Spinal cord (tissue), 10 donors: ENCODE measurements around the gene CADPS. TPM values are rescaled to one million over a fixed set of nuclear protein-coding genes. Genes with fewer than 3 reads are reported as not detected.

Experiments
- DNase-seq, 6 donors: peaks; one replicate each; pipeline versions ENCODE4 v3.0.0 to v3.0.0-alpha.2; 2013 to 2015; ENCODE audit warnings: low spot score in 6 of 6, low read depth in 4 of 6
- H3K27ac ChIP-seq: one replicate; pipeline ENCODE4 v1.5.1; 2013; ENCODE audit warnings: low read depth, low read length, control low read depth
- H3K27me3 ChIP-seq: one replicate; pipeline ENCODE4 v1.6.1; 2013; ENCODE audit warnings: low read length; ENCODE audit not compliant: control insufficient read depth, insufficient read depth
- H3K36me3 ChIP-seq: one replicate; pipeline ENCODE4 v1.6.1; 2013; ENCODE audit warnings: low read length; ENCODE audit not compliant: control insufficient read depth, insufficient read depth
- H3K4me1 ChIP-seq: one replicate; pipeline ENCODE4 v1.6.1; 2013; ENCODE audit warnings: low read length; ENCODE audit not compliant: control insufficient read depth, insufficient read depth
- H3K4me3 ChIP-seq: one replicate; pipeline ENCODE4 v1.5.1; 2013; ENCODE audit warnings: low read depth, low read length, control low read depth
- H3K9me3 ChIP-seq: one replicate; pipeline ENCODE4 v1.6.1; 2013; ENCODE audit warnings: low read length; ENCODE audit not compliant: control insufficient read depth, insufficient read depth
- WGBS: methylation state at CpG from one replicate; pipeline ENCODE4 v1.1.5; 2013; ENCODE audit warnings: missing lambda C conversion rate; ENCODE audit not compliant: insufficient coverage; 5-methylcytosine and 5-hydroxymethylcytosine counted together
- polyA plus RNA-seq, 2 donors: library from polyadenylated mRNA; unstranded; fragments of 120-200 nt; gene quantifications; one replicate each; pipeline ENCODE4 v1.2.1, GENCODE V29; 2013; ENCODE audit not compliant: insufficient read length in 2 of 2
- total RNA-seq, 2 donors: library from RNA; depleted of rRNA in 1 of 2; stranded (reverse); fragments of 120-200 nt in 1 of 2; fragments of >200 nt in 1 of 2; gene quantifications; one replicate each; pipeline versions ENCODE4 v1.2.3 to v1.2.4, GENCODE V29; 2013 to 2014
- donor health status: healthy.

Gene CADPS
- total and polyA plus RNA-seq, 4 donors = 79.7 to 251 (median 198) TPM

DNA sequence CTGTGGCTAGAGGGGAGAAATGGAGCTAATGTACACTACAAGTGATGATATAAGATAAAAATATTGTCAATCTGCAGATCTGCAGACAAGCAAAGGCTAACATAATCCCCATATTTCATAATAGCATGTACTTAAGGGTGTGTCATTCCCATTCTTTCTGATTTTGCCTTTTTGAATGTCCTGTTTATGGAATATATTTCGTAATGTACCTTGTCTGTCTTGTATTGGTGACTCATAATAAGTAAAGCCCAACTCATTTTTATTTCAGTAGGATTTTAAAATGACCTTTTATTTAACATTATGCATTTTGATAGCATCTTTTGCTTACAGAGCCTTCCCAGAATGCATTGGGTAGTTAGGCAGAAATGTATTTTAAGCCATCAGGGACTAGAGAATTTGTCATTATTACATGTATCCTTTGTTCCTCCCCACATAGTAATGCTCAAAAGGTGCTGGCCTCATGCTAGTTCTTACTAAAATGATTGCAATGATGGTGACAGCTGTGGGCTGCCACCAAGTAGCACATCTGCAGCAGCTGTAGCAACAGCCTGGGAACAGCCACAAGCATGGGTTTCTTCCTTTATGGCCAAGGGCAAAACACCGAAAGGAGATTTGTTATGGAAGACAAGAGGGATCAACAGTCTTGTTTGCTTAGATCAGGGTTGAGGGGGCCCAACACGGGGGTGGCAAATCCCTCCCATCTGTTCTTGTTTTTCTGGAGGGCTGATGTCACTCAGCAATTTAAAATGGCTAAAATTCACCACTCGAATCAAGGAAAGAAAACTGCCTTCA lies 188.5 kb downstream of the CADPS start:
- no peaks in the 10 kb centered on the region for H3K9me3 ChIP-seq
- H3K4me1 ChIP-seq = no peaks in the 10 kb centered on the region
- no peak overlapping the region for H3K4me3 ChIP-seq
- 57% methylated on average over 1 of the region's 4 CpGs for WGBS
- H3K36me3 ChIP-seq = no peaks in the 10 kb centered on the region
- DNase-seq = no peak
- H3K27me3 ChIP-seq = no peaks in the 10 kb centered on the region
- no peak overlapping the region for H3K27ac ChIP-seq

DNA sequence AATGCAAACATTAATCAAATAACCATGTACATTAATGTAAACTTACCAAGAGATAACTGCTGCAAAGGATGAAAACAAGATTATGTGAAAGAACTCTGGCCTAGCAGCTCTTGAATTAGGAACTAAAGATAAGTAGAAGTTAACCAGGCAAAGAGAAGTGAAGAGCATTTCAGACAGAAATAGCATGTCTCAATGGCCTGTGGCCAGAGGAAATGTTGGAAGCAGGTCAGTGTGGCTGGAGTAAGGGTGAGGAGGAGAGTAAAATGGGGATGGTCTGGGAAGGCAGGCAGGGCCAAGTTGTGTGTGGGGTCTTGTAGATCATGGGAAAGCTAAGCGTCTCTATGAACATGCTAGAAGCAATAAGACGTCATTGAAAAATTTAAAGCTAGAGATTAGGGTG lies 192.4 kb downstream of the CADPS start:
- no peak overlapping the region for H3K27ac ChIP-seq
- no peaks in the 10 kb centered on the region for H3K9me3 ChIP-seq
- WGBS = 94% methylated on average over 2 of the region's 2 CpGs

DNA sequence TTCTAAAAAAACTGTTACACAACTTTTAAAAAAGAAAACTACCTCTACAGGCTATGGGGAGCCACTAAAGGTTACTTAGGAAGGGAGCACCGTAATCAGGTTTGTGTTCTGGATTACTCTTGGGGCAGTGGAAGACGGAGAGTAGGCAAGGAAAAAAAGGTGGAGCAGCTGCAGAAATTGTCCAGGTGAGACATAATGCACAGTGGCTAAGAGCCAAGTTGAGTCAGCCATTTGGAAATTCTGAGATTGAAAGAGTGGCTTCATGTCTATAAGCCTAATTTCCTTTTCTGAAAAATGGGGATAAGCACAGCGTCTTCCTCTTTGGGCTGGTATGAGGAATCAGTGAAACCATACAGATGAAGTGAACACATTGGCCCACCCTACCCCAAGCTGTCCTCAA lies 195.2 kb downstream of the CADPS start:
- WGBS = 92% methylated on average over 2 of the region's 3 CpGs
- H3K4me3 ChIP-seq = no peak overlapping the region
- no peaks in the 10 kb centered on the region for H3K9me3 ChIP-seq
- DNase-seq = no peak
- no peaks in the 10 kb centered on the region for H3K27me3 ChIP-seq
- no peaks in the 10 kb centered on the region for H3K4me1 ChIP-seq
- no peak overlapping the region for H3K27ac ChIP-seq
- H3K36me3 ChIP-seq = no peaks in the 10 kb centered on the region

More for the DNA sequence above, 192.4 kb downstream of the CADPS start:
- no peak for DNase-seq
- H3K36me3 ChIP-seq = no peaks in the 10 kb centered on the region
- H3K4me1 ChIP-seq = no peaks in the 10 kb centered on the region
- H3K4me3 ChIP-seq = no peak overlapping the region
- H3K27me3 ChIP-seq = no peaks in the 10 kb centered on the region

DNA sequence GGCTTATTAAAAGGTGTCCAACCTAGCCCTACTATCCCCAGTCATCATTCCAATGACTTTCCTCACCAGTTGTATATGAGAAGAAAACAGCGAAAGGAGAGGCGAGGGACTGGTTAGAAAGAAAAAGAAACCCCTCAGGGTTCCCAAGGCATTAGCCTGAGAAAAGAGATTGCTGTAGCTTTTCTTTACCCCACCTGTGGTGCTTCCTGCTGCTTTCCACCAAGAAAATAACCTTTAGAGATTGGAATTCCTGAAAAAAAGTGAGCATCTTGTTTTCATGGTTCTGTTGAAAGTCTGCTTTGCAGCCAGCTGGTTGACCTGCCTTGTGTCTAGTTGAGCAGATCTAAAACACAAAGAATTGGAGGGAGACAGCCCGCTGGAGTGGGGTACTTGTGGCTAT lies 196.4 kb downstream of the CADPS start:
- no peak overlapping the region for H3K4me3 ChIP-seq
- H3K4me1 ChIP-seq = no peaks in the 10 kb centered on the region
- no peaks in the 10 kb centered on the region for H3K9me3 ChIP-seq
- no peak overlapping the region for H3K27ac ChIP-seq
- DNase-seq = no peak
- WGBS = 14% methylated on average over 1 of the region's 3 CpGs
- no peaks in the 10 kb centered on the region for H3K36me3 ChIP-seq
- H3K27me3 ChIP-seq = no peaks in the 10 kb centered on the region

DNA sequence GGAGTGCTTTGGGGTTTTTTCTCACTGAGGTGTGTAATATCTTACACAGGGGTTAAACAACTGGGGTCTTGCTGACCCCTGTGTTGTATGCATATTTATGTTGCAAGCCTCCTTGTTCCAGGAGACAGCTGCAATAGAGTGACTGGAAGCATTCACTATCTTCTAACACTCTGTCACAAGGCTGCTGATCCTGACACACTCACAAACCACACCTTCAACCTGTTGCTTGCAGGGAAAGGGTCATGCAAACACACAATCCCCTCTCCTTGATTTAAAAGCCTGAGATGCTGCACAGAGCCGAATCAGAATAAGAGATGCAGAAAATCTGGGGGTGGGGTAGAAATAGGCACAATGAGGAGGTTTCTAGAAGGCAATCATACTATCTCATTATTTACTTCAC lies 197.3 kb downstream of the CADPS start:
- H3K9me3 ChIP-seq = no peaks in the 10 kb centered on the region
- no peak for DNase-seq
- H3K36me3 ChIP-seq = no peaks in the 10 kb centered on the region
- no peaks in the 10 kb centered on the region for H3K27me3 ChIP-seq
- no CpG with 5 or more reads among the region's 1 CpG for WGBS
- no peaks in the 10 kb centered on the region for H3K4me1 ChIP-seq
- no peak overlapping the region for H3K4me3 ChIP-seq
- H3K27ac ChIP-seq = no peak overlapping the region

DNA sequence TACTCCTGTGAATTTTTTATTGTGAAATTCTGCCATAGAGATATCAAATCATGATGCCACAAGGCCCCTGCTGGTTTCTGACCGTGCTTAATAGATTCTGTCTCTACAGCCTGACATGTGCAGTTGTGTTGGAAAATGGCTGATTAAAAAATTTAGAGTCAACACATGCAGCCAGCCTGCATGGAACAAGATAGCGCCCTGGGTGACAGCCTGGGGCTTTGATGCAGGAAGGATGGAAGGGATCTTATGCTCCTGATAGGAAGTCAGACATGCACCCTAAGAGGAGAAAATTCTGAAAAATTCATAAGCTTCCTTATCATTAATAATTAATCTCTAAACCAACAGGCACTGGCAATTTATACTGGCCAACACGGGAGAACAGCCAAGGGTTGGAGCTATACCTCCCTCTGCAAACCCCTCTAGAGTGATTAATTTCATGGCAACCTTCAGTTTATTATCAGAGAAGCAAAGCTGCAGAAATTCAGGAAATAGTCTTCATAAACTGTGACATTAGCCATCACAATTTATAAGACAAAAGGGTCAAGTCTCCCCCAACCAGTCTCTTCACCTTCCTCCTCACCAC lies 198.4 kb downstream of the CADPS start:
- WGBS = 36% methylated on average over 1 of the region's 3 CpGs
- no peak overlapping the region for H3K27ac ChIP-seq
- no peaks in the 10 kb centered on the region for H3K36me3 ChIP-seq
- H3K27me3 ChIP-seq = no peaks in the 10 kb centered on the region
- H3K4me1 ChIP-seq = no peaks in the 10 kb centered on the region
- no peaks in the 10 kb centered on the region for H3K9me3 ChIP-seq
- DNase-seq = peak in 1 of 6 donors; percentile 55
- no peak overlapping the region for H3K4me3 ChIP-seq

DNA sequence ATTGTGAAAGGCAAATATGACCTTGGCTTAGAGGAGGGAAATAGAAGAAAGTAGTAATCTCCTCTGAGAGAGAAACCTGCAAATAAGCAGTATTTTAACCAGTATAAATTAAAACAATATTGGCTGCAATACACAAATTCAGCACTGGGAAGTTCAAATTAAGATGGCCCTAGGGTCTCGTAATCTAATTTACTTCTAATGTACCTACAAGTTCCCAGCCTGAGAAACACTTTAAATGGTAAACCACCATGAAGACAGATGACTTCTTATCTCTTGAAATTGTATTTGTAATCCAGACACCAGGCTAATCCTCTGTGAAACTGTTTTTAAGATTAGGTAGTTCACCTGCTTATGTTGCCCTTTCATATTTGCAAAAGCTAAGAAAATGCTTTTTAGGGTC lies 199.7 kb downstream of the CADPS start:
- Histone ChIP-seq H3K36me3 (no peaks in the 10 kb centered on the region), H3K27me3 (no peaks in the 10 kb centered on the region), H3K9me3 (no peaks in the 10 kb centered on the region), H3K4me1 (no peaks in the 10 kb centered on the region), H3K4me3 (no peak overlapping the region), H3K27ac (no peak overlapping the region)
- no CpG with 5 or more reads among the region's 1 CpG for WGBS
- DNase-seq = peak in 1 of 6 donors; percentile 62

DNA sequence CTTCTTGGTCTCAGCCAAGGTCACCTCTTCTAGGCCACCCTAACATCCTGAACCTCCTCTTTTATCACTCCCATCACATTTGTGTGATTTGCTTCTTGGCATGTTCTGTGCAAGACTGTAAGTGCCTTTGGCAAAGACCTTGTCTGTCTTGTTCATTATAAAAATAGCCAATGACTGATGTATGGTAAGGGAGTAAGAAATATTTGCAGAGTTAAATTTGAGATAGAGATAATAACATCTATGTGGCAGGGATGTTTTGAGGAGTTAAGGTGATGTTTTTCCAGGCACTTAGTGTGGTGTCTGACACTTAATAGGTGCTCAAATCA lies 202.3 kb downstream of the CADPS start:
- H3K4me1 ChIP-seq = peaks cover 5% of the 10 kb centered on the region
- no peaks in the 10 kb centered on the region for H3K36me3 ChIP-seq
- H3K27ac ChIP-seq = no peak overlapping the region
- H3K27me3 ChIP-seq = no peaks in the 10 kb centered on the region
- H3K4me3 ChIP-seq = no peak overlapping the region
- DNase-seq = no peak
- H3K9me3 ChIP-seq = no peaks in the 10 kb centered on the region

DNA sequence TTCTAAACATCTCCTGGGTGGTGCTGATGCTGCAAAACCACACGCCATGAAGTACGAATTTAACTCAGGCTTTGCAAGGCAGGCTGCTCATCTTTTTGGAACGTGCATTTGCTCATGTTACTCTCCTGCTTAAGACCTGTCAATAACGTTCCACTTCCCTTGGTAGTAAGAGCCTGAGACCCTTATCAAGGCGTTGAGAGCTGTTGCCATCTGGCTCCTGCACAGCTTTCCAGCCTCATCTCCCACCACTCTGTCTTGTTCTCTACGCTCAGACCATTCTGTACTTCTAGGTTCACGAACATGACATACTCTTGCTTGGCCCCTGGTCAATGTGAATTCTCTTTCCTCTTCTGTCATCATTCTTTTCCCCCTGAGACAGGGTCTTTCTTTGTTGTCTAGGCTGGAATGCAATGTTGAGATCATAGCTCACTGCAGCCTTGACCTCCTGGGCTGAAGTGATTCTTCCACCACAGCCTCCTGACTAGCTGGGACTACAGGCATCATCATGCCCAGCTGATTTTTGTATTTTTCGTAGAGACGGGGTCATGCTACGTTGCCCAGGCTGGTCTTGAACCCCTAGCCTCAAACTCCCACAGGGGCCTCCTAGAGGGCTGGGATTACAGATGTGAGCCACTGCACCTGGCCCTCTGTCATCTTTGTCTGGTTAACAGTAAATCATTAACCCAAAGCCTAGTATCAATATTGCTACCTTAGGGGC lies 202.8 kb downstream of the CADPS start:
- H3K9me3 ChIP-seq = no peaks in the 10 kb centered on the region
- peaks cover 5% of the 10 kb centered on the region for H3K4me1 ChIP-seq
- no peak overlapping the region for H3K4me3 ChIP-seq
- no peak for DNase-seq
- H3K36me3 ChIP-seq = no peaks in the 10 kb centered on the region
- 83% methylated on average over 8 of the region's 10 CpGs for WGBS
- no peak overlapping the region for H3K27ac ChIP-seq
- H3K27me3 ChIP-seq = no peaks in the 10 kb centered on the region

DNA sequence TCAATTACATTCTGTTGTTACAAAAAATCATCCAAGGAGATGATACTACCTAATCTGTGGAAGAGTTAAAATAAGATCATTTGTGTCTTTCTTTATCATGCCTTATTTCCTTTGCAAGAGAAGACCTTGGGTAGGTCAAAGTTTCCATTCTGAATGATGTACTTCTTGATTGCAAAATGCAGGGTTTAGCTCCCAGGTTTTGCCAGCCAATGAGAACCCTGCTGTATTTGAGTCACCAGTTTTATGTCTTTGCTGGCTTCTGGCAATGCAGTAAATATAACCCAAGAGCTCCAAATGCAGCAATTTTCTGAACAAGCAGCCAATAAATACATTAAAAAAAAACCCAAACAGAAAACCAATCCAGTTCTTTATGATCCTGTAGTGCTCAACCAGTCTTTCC lies 204.9 kb downstream of the CADPS start:
- Histone ChIP-seq H3K4me1 (peaks cover 5% of the 10 kb centered on the region), H3K9me3 (no peaks in the 10 kb centered on the region), H3K27ac (no peak overlapping the region), H3K36me3 (no peaks in the 10 kb centered on the region), H3K27me3 (no peaks in the 10 kb centered on the region), H3K4me3 (no peak overlapping the region)
- no peak for DNase-seq
